OCI-LY7 (cell line): ENCODE measurements around the gene MKKS. TPM values are rescaled to one million over a fixed set of nuclear protein-coding genes. Genes with fewer than 3 reads are reported as not detected.

Experiments
- BruUV-seq: library from RNA; stranded (reverse); fragments of 400-500 nt; replicated peaks from 2 replicates; lab custom pipeline; 2021; lab: Mats Ljungman, UMichigan
- CTCF ChIA-PET: fragments of 300-600 bp; sonication (Branson Sonifier 250); formaldehyde crosslinking; loops from one replicate; lab custom pipeline; 2022; ENCODE audit warnings: antibody characterized with exemption; ENCODE audit not compliant: unreplicated experiment; lab: Charles Lee
- POLR2A ChIA-PET: fragments of 300-600 bp; sonication (Branson Sonifier 250); formaldehyde crosslinking; loops from one replicate; lab custom pipeline; 2022; ENCODE audit warnings: antibody characterized with exemption; lab: Charles Lee
- DNase-seq: peaks from one replicate; pipeline ENCODE4 v3.0.0-alpha.2; 2015; ENCODE audit warnings: low spot score
- H2AFZ ChIP-seq: fragments of 200-600 bp; sonication (generic), shearing (Covaris generic); 2 replicates; pipeline ENCODE4 v1.6.1; 2014; ENCODE audit warnings: mild to moderate bottlenecking, antibody characterized with exemption, low read length, moderate library complexity
- H3K27ac ChIP-seq: fragments of 200-600 bp; sonication (generic); 2 replicates; pipeline ENCODE4 v1.5.1; 2014; ENCODE audit warnings: mixed run types, low read depth, mild to moderate bottlenecking, moderate library complexity, low read length, inconsistent platforms; ENCODE audit not compliant: poor library complexity, severe bottlenecking
- H3K36me3 ChIP-seq: fragments of 200-600 bp; sonication (generic); 2 replicates; pipeline ENCODE4 v1.6.1; 2014; ENCODE audit warnings: mild to moderate bottlenecking, antibody characterized with exemption, low read length, moderate library complexity, mixed read lengths; ENCODE audit not compliant: insufficient read depth
- H3K4me1 ChIP-seq: fragments of 200-600 bp; sonication (generic); 2 replicates; pipeline ENCODE4 v1.5.1; 2014; ENCODE audit warnings: mild to moderate bottlenecking, low read length; ENCODE audit not compliant: insufficient read depth, poor library complexity, severe bottlenecking
- H3K4me2 ChIP-seq: fragments of 200-600 bp; sonication (generic); 2 replicates; pipeline ENCODE4 v1.6.1; 2014; ENCODE audit warnings: mild to moderate bottlenecking, low read length
- H3K4me3 ChIP-seq: fragments of 200-600 bp; sonication (generic); 2 replicates; pipeline ENCODE4 v1.5.1; 2014; ENCODE audit warnings: mild to moderate bottlenecking, low read depth, low read length; ENCODE audit not compliant: poor library complexity, severe bottlenecking
- H3K79me2 ChIP-seq: fragments of 200-600 bp; sonication (generic); 2 replicates; pipeline ENCODE4 v1.6.1; 2016; ENCODE audit warnings: low read depth, mild to moderate bottlenecking, low read length, moderate library complexity, mixed read lengths; ENCODE audit not compliant: insufficient read depth
- H3K9me2 ChIP-seq: fragments of 200-600 bp; sonication (generic); 2 replicates; pipeline ENCODE4 v1.6.1; 2016; ENCODE audit warnings: mild to moderate bottlenecking, low read length, mixed read lengths; ENCODE audit not compliant: insufficient read depth
- H3K9me3 ChIP-seq: fragments of 200-600 bp; sonication (generic); 2 replicates; pipeline ENCODE4 v1.6.1; 2014; ENCODE audit warnings: mild to moderate bottlenecking, mixed run types, low read length, mixed read lengths
- H4K20me1 ChIP-seq: fragments of 200-600 bp; sonication (generic); 2 replicates; pipeline ENCODE4 v1.6.1; 2014; ENCODE audit warnings: mild to moderate bottlenecking, antibody characterized with exemption, low read length, moderate library complexity, mixed read lengths; ENCODE audit not compliant: insufficient read depth
- CTCF ChIP-seq: fragments of 200-600 bp; sonication (generic); conservative IDR thresholded peaks from 2 replicates; pipeline ENCODE4 v1.5.1; 2014; ENCODE audit warnings: mild to moderate bottlenecking, antibody characterized with exemption, low read length, moderate library complexity, mixed read lengths
- EZH2phosphoT487 ChIP-seq: fragments of 200-600 bp; sonication (generic); IDR thresholded peaks from 2 replicates; pipeline ENCODE4 v1.6.1; 2018; ENCODE audit warnings: low read depth, borderline replicate concordance, mild to moderate bottlenecking, mixed run types, antibody characterized with exemption, low read length, moderate library complexity, mixed read lengths
- intact Hi-C: fragments of 100-400 bp; cut with micrococcal nuclease; formaldehyde crosslinking; loops from one replicate; pipeline ENCODE4 v1.10.0; 2022; ENCODE audit not compliant: unreplicated experiment
- total RNA-seq, 2 experiments: library from RNA; depleted of rRNA in 1 of 2; stranded (reverse); fragments of >200 nt in 1 of 2; shearing (Covaris generic) in 1 of 2; gene quantifications; 2 replicates each; pipeline ENCODE4 v1.2.3, GENCODE V29; 2014 to 2022

Gene MKKS
- total RNA-seq, 2 experiments from 2014 or later: 1.0 to 5.6 TPM

GRCh38 chr20:10376270-10377075 is 57.5 kb downstream of the MKKS start:
- no peaks in the 10 kb centered on the region for H3K9me3 ChIP-seq
- H3K4me1 ChIP-seq: no peaks in the 10 kb centered on the region
- H3K4me2 ChIP-seq: no peak overlapping the region
- no peaks in the 10 kb centered on the region for H3K79me2 ChIP-seq
- no peak for TF ChIP-seq CTCF
- TF ChIP-seq EZH2phosphoT487: no peak
- CTCF ChIA-PET: no interaction called here
- intact Hi-C loops: no loop called here
- no peaks in the 10 kb centered on the region for H3K36me3 ChIP-seq
- H2AFZ ChIP-seq: no peak overlapping the region
- BruUV-seq: no TSS peak
- no peak overlapping the region for H3K27ac ChIP-seq
- no peaks in the 10 kb centered on the region for H4K20me1 ChIP-seq
- DNase-seq: no peak
- H3K9me2 ChIP-seq: no peaks in the 10 kb centered on the region
- no peak overlapping the region for H3K4me3 ChIP-seq
- POLR2A ChIA-PET: interaction anchor here (0.7 kb wide), 2 partner anchors 100 to 453 kb away, joined by 3 read pairs; no protein-coding TSS in a partner anchor

- H3K4me1 ChIP-seq: no peaks in the 10 kb centered on the region
- no peak for DNase-seq
- H4K20me1 ChIP-seq: no peaks in the 10 kb centered on the region
- no peaks in the 10 kb centered on the region for H3K36me3 ChIP-seq
- intact Hi-C loops: no loop called here
- CTCF ChIA-PET: no interaction called here
- no peaks in the 10 kb centered on the region for H3K9me2 ChIP-seq
- H2AFZ ChIP-seq: no peak overlapping the region
- H3K9me3 ChIP-seq: no peaks in the 10 kb centered on the region
- H3K4me3 ChIP-seq: no peak overlapping the region
- H3K4me2 ChIP-seq: no peak overlapping the region
- H3K27ac ChIP-seq: no peak overlapping the region
- BruUV-seq: no TSS peak
- POLR2A ChIA-PET: no interaction called here
- no peak for TF ChIP-seq EZH2phosphoT487
- TF ChIP-seq CTCF: no peak
- H3K79me2 ChIP-seq: no peaks in the 10 kb centered on the region
These were observed 58.8 kb downstream of the MKKS start for GRCh38 chr20:10375191-10375590.

- H3K9me2 ChIP-seq: no peaks in the 10 kb centered on the region
- no peaks in the 10 kb centered on the region for H4K20me1 ChIP-seq
- intact Hi-C loops: no loop called here
- no peak overlapping the region for H3K4me3 ChIP-seq
- CTCF ChIA-PET: no interaction called here
- no peaks in the 10 kb centered on the region for H3K36me3 ChIP-seq
- no peak for DNase-seq
- H3K4me1 ChIP-seq: no peaks in the 10 kb centered on the region
- H3K4me2 ChIP-seq: no peak overlapping the region
- TF ChIP-seq EZH2phosphoT487 (no peak), CTCF (no peak)
- H2AFZ ChIP-seq: no peak overlapping the region
- no peaks in the 10 kb centered on the region for H3K9me3 ChIP-seq
- no peaks in the 10 kb centered on the region for H3K79me2 ChIP-seq
- no peak overlapping the region for H3K27ac ChIP-seq
- POLR2A ChIA-PET: no interaction called here
- no TSS peak for BruUV-seq
These were observed 60.0 kb downstream of the MKKS start for GRCh38 chr20:10374036-10374435.
